GM12878 (cell line): ENCODE results near the gene FMC1. TPM values are rescaled to one million over a fixed set of nuclear protein-coding genes. Genes with fewer than 3 reads are reported as not detected.

Source experiments
- ATAC-seq: fragments of 200-7000 bp; cut with Tn5 transposase; 3 replicates; pipeline ENCODE4 v1.9.1; 2020; ENCODE audit warnings: mild to moderate bottlenecking, moderate library complexity
- BruUV-seq: library from RNA; stranded (reverse); fragments of 400-500 nt; replicated peaks from 2 replicates; lab custom pipeline; 2021; lab: Mats Ljungman, UMichigan
- CTCF ChIA-PET: fragments of 300-600 bp; sonication (Branson Sonifier 250); formaldehyde crosslinking; extraction: SDS; loops from one replicate; lab custom pipeline; 2021; ENCODE audit warnings: inconsistent platforms; lab: Yijun Ruan, JAX
- POLR2A ChIA-PET: fragments of 350-600 bp; formaldehyde crosslinking; extraction: SDS; loops from one replicate; lab custom pipeline; 2021; ENCODE audit warnings: inconsistent platforms; lab: Charles Lee
- RAD21 ChIA-PET: fragments of 300-600 bp; sonication (Branson Sonifier 250); formaldehyde crosslinking; loops from one replicate; lab custom pipeline; 2023; ENCODE audit warnings: antibody characterized with exemption; ENCODE audit not compliant: unreplicated experiment; lab: Charles Lee
- SMC1A ChIA-PET: fragments of 300-600 bp; sonication (Branson Sonifier 250); formaldehyde crosslinking; loops from one replicate; lab custom pipeline; 2023; ENCODE audit not compliant: unreplicated experiment, uncharacterized antibody; lab: Charles Lee
- DNase-seq: peaks from one replicate; pipeline ENCODE4 v3.0.0-alpha.2; 2011; ENCODE audit warnings: low read depth, low spot score
- FAIRE-seq: peaks from 3 replicates; lab custom pipeline; 2011; peaks lifted over from hg19 to GRCh38; lab: Jason Lieb, UNC
- H2AFZ ChIP-seq: 2 replicates; pipeline ENCODE4 v1.6.0; 2011; ENCODE audit warnings: low read depth, low read length, control low read depth; ENCODE audit not compliant: control insufficient read depth
- H3K27ac ChIP-seq: 2 replicates; pipeline ENCODE4 v1.5.1; 2011; ENCODE audit warnings: control low read depth; ENCODE audit not compliant: control insufficient read depth, insufficient read depth
- H3K27me3 ChIP-seq, 2 experiments: replicated peaks in 1 of 2; 2 replicates each; pipeline versions ENCODE4 v1.6.0 to v1.6.1; 2011; ENCODE audit warnings: low read length in 1 of 2; ENCODE audit not compliant: control insufficient read depth in 2 of 2, insufficient read depth in 2 of 2
- H3K36me3 ChIP-seq, 2 experiments: 2 replicates each; pipeline ENCODE4 v1.5.1; 2011; ENCODE audit warnings: low read length in 1 of 2; ENCODE audit not compliant: control insufficient read depth in 2 of 2, insufficient read depth in 2 of 2
- H3K4me1 ChIP-seq: 2 replicates; pipeline ENCODE4 v1.6.1; 2011; ENCODE audit warnings: mild to moderate bottlenecking, low read length, moderate library complexity, mixed read lengths; ENCODE audit not compliant: control insufficient read depth, insufficient read depth
- H3K4me2 ChIP-seq: 2 replicates; pipeline ENCODE4 v1.6.0; 2011; ENCODE audit warnings: control low read depth; ENCODE audit not compliant: control insufficient read depth, insufficient read depth
- H3K4me3 ChIP-seq: fragments of 200-600 bp; sonication (generic); 2 replicates; pipeline ENCODE4 v1.5.1; 2016
- H3K79me2 ChIP-seq: 2 replicates; pipeline ENCODE4 v1.6.0; 2011; ENCODE audit warnings: low read length; ENCODE audit not compliant: control insufficient read depth, insufficient read depth
- H3K9ac ChIP-seq: 2 replicates; pipeline ENCODE4 v1.8.0; 2011; ENCODE audit warnings: low read length, control low read depth, mixed read lengths; ENCODE audit not compliant: control insufficient read depth, insufficient read depth
- H3K9me3 ChIP-seq: replicated peaks from 3 replicates; pipeline ENCODE4 v1.5.1; 2011; ENCODE audit warnings: mild to moderate bottlenecking, low read length; ENCODE audit not compliant: control insufficient read depth, insufficient read depth
- H4K20me1 ChIP-seq: 2 replicates; pipeline ENCODE4 v1.6.0; 2011; ENCODE audit not compliant: control insufficient read depth, insufficient read depth
- FOXM1 ChIP-seq: IDR thresholded peaks from 2 replicates; pipeline ENCODE4 v1.6.1; 2012; ENCODE audit warnings: low read depth, mild to moderate bottlenecking, inconsistent platforms, low read length, moderate library complexity
- JUNB ChIP-seq: IDR thresholded peaks from 2 replicates; pipeline ENCODE4 v1.6.1; 2016; ENCODE audit warnings: antibody characterized with exemption, mild to moderate bottlenecking
- MEF2A ChIP-seq: IDR thresholded peaks from 2 replicates; pipeline ENCODE4 v1.6.1; 2011; ENCODE audit warnings: low read depth, mild to moderate bottlenecking, low read length, moderate library complexity; ENCODE audit not compliant: insufficient read depth
- MLLT1 ChIP-seq: fragments of 450-650 bp; IDR thresholded peaks from 2 replicates; pipeline ENCODE4 v1.6.1; 2016; ENCODE audit warnings: mild to moderate bottlenecking
- POLR2AphosphoS5 ChIP-seq: IDR thresholded peaks from 2 replicates; pipeline ENCODE4 v1.6.1; 2011; ENCODE audit warnings: mild to moderate bottlenecking, low read length, inconsistent platforms
- whole genome bisulfite sequencing: methylation state at CpG from one replicate; pipeline ENCODE4 v1.1.6; 2016; ENCODE audit warnings: low lambda C conversion rate; ENCODE audit not compliant: insufficient replicate concordance, insufficient coverage; ENCODE audit errors: missing lambda C conversion rate; 5-methylcytosine and 5-hydroxymethylcytosine counted together
- in situ Hi-C: fragments of 300-500 bp; cut with MboI; formaldehyde crosslinking; loops from 9 replicates; pipeline ENCODE4 v1.14.3; 2018; ENCODE audit warnings: mixed read lengths
- intact Hi-C: fragments of 100-400 bp; cut with micrococcal nuclease; formaldehyde crosslinking; loops from one replicate; pipeline ENCODE4 v1.14.2; 2022; ENCODE audit not compliant: unreplicated experiment
- polyA plus RNA-seq, 11 experiments: library from polyadenylated mRNA; depleted of rRNA in 4 of 11; unstranded in 6 of 11; stranded (reverse) in 5 of 11; fragments of >200 nt; fragmentation: Nextera tagmentation in 4 of 11; fragmentation: Illumina TruSeq in 1 of 11; extraction: Ambion mirVana in 4 of 11; extraction: Trizol in 1 of 11; gene quantifications; 1 replicate in 1 of 11; 2 replicates in 10 of 11; pipeline versions ENCODE4 v1.2.1 to v1.2.3, GENCODE V29; 2011 to 2016; ENCODE audit warnings: inconsistent platforms in 2 of 11, missing spikeins in 2 of 11, low read depth in 1 of 11
- total RNA-seq, 4 experiments: library from RNA; depleted of rRNA in 3 of 4; stranded (reverse); fragments of >200 nt in 3 of 4; fragmentation: Illumina TruSeq in 1 of 4; extraction: Trizol in 1 of 4; gene quantifications; 2 replicates each; pipeline versions ENCODE4 v1.2.1 to v1.2.3, GENCODE V29; 2013 to 2021

The FMC1 gene
- total and polyA plus RNA-seq, 10 of the 15 experiments (the other 5 are each of a cell fraction or from before 2014, with no cell fraction given) = 4.2 to 60.4 (median 15.6) TPM

- Histone ChIP-seq H3K4me1 (peaks cover 4% of the 10 kb centered on the region), H3K36me3 (peaks cover 2 to 19% of the 10 kb centered on the region in 2 experiments), H3K9me3 (no peaks in the 10 kb centered on the region), H3K27me3 (no peaks in the 10 kb centered on the region), H3K79me2 (peaks cover 99% of the 10 kb centered on the region), H3K27ac (no peak overlapping the region), H3K9ac (no peak overlapping the region), H3K4me2 (peak overlapping the region; percentile 28), H2AFZ (no peak overlapping the region), H3K4me3 (peak overlapping the region; percentile 12; the same call in 1 of the 2 replicates), H4K20me1 (peaks cover 6% of the 10 kb centered on the region)
- FAIRE-seq (no peak), DNase-seq (no peak), ATAC-seq (peak; percentile 23)
- BruUV-seq = no TSS peak
- WGBS = 57% methylated on average over 6 of the region's 6 CpGs
- RAD21 ChIA-PET = no interaction called here
- CTCF ChIA-PET = no interaction called here
- POLR2A ChIA-PET = no interaction called here
- in situ Hi-C loops = loop anchor here (25.0 kb wide), 1 partner anchor 1545 kb away; the partner anchor contains the start of gene BRAF
- intact Hi-C loops = no loop called here
- TF ChIP-seq MEF2A (0 out of 2 replicates have a peak, but pooled peaks have one; percentile 35), JUNB (peak; percentile 11; the same call in 1 of the 2 replicates), FOXM1 (no peak)
- SMC1A ChIA-PET = interaction anchor here (0.6 kb wide), 2 partner anchors 52 to 68 kb away, joined by 3 read pairs; no protein-coding TSS in a partner anchor
These were observed 26.5 kb downstream of the FMC1 start for GRCh38 chr7:139367438-139368155.

DNA sequence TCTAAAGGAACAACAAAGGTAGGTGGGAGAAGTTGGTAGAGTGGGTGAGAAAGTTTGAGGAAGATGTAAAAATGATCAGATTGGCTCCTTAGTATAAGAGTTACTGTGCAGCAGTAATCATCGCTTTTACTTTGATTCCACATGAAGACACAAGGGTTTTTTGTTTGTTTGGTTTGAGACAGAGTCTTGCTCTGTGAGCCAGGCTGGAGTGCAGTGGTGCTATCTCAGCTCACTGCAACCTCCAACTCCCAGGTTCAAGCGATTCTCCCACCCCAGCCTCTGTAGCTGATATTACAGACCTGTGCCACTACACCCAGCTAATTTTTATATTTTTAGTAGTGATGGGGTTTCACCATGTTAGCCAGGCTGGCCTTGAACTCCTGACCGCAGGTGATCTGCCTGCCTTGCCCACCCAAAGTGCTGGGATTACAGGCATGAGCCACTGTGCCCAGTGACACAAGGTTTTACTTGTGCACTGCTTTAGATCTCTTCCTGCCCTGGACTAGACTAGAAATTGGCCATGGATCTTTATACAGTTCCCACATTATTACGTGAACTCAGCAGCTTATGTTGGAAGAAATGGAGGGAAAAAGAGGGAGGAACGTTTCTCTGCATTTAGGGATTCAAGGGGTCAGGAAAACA is 29.3 kb downstream of the FMC1 start:
- SMC1A ChIA-PET = interaction anchor here (2.2 kb wide), 1 partner anchor 10 kb away, joined by 7 read pairs; the partner anchor contains the start of gene LUC7L2
- ATAC-seq (peak; percentile 33), FAIRE-seq (no peak), DNase-seq (no peak)
- Histone ChIP-seq H3K27ac (no peak overlapping the region), H3K4me3 (no peak overlapping the region), H3K36me3 (peaks cover 0 to 17% of the 10 kb centered on the region in 2 experiments; a peak in 3 of 4 replicates), H3K4me1 (peaks cover under 1% of the 10 kb centered on the region; the same call in 1 of the 2 replicates), H2AFZ (no peak overlapping the region), H3K27me3 (no peaks in the 10 kb centered on the region), H3K9me3 (no peaks in the 10 kb centered on the region), H3K79me2 (peaks cover 91% of the 10 kb centered on the region), H3K4me2 (no peak overlapping the region; the same call in 1 of the 2 replicates), H3K9ac (no peak overlapping the region), H4K20me1 (peaks cover 4% of the 10 kb centered on the region; the same call in 1 of the 2 replicates)
- RAD21 ChIA-PET = interaction anchor here (1.0 kb wide), 1 partner anchor 1441 kb away, joined by 3 read pairs; no protein-coding TSS in a partner anchor
- BruUV-seq = no TSS peak
- TF ChIP-seq MLLT1 = no peak
- 0 out of 2 replicates have a peak, but pooled peaks have one; percentile 23 for TF ChIP-seq POLR2AphosphoS5
- intact Hi-C loops = no loop called here
- CTCF ChIA-PET = interaction anchor here (1.6 kb wide), 1 partner anchor 64 kb away, joined by 3 read pairs; no protein-coding TSS in a partner anchor
- in situ Hi-C loops = loop anchor here (25.0 kb wide), 1 partner anchor 1542 kb away; the partner anchor contains the start of gene BRAF
- POLR2A ChIA-PET = interaction anchor here (0.6 to 1.2 kb wide), 2 partner anchors 11 to 236 kb away, joined by 3 read pairs; partner anchors contain the start of gene LUC7L2
- WGBS = 97% methylated on average over 5 of the region's 5 CpGs
